ENCODE measurements around the gene MED29. TPM values are rescaled to one million over a fixed set of nuclear protein-coding genes. Genes with fewer than 3 reads are reported as not detected.

Gene MED29
- total and polyA plus RNA-seq, 2 of the 13 experiments (the other 11 are each of a cell fraction or from before 2014, with no cell fraction given) = 14.0 to 19.7 TPM

- TF ChIP-seq AKNA (CRISPR knock-in tag; IDR thresholded peaks at IDR 0.05; ENCODE audit: borderline replicate concordance) (no peak), ZNF597 (CRISPR knock-in tag; IDR thresholded peaks at IDR 0.05) (no peak), ZSCAN20 (CRISPR knock-in tag; IDR thresholded peaks at IDR 0.05; ENCODE audit: borderline replicate concordance) (no peak), ZGPAT (CRISPR knock-in tag; IDR thresholded peaks at IDR 0.05) (peak; percentile 50; the same call in 1 of the 2 replicates), FOXM1 (CRISPR knock-in tag; IDR thresholded peaks at IDR 0.05) (no peak), TEAD3 (CRISPR knock-in tag; optimal IDR thresholded peaks at IDR 0.05; ENCODE audit: borderline replicate concordance) (no peak), ZNF3 (CRISPR knock-in tag; IDR thresholded peaks at IDR 0.05) (no peak), ZBTB37 (CRISPR knock-in tag; IDR thresholded peaks at IDR 0.05) (no peak), POLR2AphosphoS2 (IDR thresholded peaks at IDR 0.05; ENCODE audit: low read depth, low read length) (no peak), RBM22 (optimal IDR thresholded peaks at IDR 0.05; ENCODE audit: low read length) (no peak), NR1H2 (CRISPR knock-in tag; IDR thresholded peaks at IDR 0.05; ENCODE audit: borderline replicate concordance, low read depth) (no peak), ZNF282 (IDR thresholded peaks at IDR 0.05; ENCODE audit: partially characterized antibody) (no peak), ZSCAN29 (CRISPR knock-in tag; conservative IDR thresholded peaks at IDR 0.05) (peak; percentile 84), RNF2 (conservative IDR thresholded peaks at IDR 0.05; ENCODE audit: low read depth) (no peak), ZMAT5 (CRISPR knock-in tag; IDR thresholded peaks at IDR 0.05; ENCODE audit: borderline replicate concordance, low read depth) (no peak), ZNF124 (CRISPR knock-in tag; IDR thresholded peaks at IDR 0.05) (no peak; the same call in 1 of the 2 replicates), FOXA1 (IDR thresholded peaks at IDR 0.05) (no peak), FOXA1 (CRISPR knock-in tag; IDR thresholded peaks at IDR 0.05) (no peak), ZNF101 (CRISPR knock-in tag; IDR thresholded peaks at IDR 0.05; ENCODE audit: borderline replicate concordance, low read depth) (no peak)
Measured at GRCh38 chr19:39410017-39410830, 19.0 kb downstream of the MED29 start (continued).

All from HepG2 (cell line).